Measurements from ENCODE around the gene ZNF280C. TPM values are rescaled to one million over a fixed set of nuclear protein-coding genes. Genes with fewer than 3 reads are reported as not detected.

Gene ZNF280C
- total RNA-seq, 4 donors from 2014 or later: 1.5 to 3.8 (median 3.3) TPM

DNA sequence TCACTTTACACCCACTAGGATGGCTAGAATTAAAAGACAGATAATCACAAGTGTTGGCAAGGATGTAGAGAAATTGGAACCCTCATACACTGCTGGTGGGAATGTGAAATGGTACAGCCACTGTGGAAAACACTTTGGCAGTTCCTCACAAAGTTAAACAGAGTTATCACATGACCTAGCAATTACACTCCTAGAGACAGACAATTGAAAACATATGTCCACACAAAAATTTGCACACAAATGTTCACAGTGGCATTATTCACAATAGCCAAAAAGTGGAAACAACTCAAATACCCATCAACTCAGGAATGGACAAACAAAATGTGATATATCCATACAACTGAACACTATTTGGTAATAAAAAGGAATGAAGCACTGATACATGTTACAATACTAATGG lies 5.7 kb downstream of the ZNF280C start:
- TF ChIP-seq POLR2A (IDR thresholded peaks at IDR 0.05): no peak
- TF ChIP-seq, protein P1, sequence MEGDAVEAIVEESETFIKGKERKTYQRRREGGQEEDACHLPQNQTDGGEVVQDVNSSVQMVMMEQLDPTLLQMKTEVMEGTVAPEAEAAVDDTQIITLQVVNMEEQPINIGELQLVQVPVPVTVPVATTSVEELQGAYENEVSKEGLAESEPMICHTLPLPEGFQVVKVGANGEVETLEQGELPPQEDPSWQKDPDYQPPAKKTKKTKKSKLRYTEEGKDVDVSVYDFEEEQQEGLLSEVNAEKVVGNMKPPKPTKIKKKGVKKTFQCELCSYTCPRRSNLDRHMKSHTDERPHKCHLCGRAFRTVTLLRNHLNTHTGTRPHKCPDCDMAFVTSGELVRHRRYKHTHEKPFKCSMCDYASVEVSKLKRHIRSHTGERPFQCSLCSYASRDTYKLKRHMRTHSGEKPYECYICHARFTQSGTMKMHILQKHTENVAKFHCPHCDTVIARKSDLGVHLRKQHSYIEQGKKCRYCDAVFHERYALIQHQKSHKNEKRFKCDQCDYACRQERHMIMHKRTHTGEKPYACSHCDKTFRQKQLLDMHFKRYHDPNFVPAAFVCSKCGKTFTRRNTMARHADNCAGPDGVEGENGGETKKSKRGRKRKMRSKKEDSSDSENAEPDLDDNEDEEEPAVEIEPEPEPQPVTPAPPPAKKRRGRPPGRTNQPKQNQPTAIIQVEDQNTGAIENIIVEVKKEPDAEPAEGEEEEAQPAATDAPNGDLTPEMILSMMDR (IDR thresholded peaks at IDR 0.05 in 4 of 5, conservative IDR thresholded peaks at IDR 0.05 in 1 of 5): no peak
- DNase-seq (no peak), ATAC-seq (no peak)
- H3K27ac ChIP-seq: no peak overlapping the region
- H3K4me3 ChIP-seq: no peak overlapping the region
- no peaks in the 10 kb centered on the region for H3K9me3 ChIP-seq
- no peaks in the 10 kb centered on the region for H3K27me3 ChIP-seq
- intact Hi-C loops (cut with DNase I; ENCODE audit: low total_unique reads): loop anchor here (10.0 kb wide), 1 partner anchor 642 kb away; the partner anchor contains the start of gene ENOX2
- peaks cover 0 to 5% of the 10 kb centered on the region in 2 donors for H3K4me1 ChIP-seq
- in situ Hi-C loops (cut with MboI; ENCODE audit: low sequenced_read_pairs in 4 of 4): no loop called here
- no peaks in the 10 kb centered on the region for H3K36me3 ChIP-seq

DNA sequence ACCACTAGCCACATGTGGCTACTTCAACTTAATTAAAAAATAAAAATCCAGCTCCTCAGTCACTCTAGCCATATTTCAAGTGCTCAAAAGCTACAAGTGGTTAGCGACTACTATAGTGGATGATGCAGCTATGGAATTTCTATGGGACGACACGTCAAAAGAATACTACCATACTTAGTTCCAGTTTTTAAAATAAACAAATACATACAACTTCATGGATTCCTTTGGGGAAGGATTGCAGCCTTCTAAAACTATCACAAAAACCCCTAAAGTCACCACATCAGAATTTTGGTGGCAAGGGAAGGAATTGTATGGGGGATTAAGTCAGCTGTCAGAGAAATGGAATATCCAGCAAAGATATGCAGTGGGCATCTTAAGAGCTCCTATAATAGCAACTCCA lies 6.5 kb downstream of the ZNF280C start:
- peak overlapping the region in 2 of 4 donors; percentile 9 to 57 for H3K27ac ChIP-seq
- no peaks in the 10 kb centered on the region for H3K36me3 ChIP-seq
- no peaks in the 10 kb centered on the region for H3K27me3 ChIP-seq
- H3K9me3 ChIP-seq: no peaks in the 10 kb centered on the region
- ATAC-seq (no peak), DNase-seq (no peak)
- H3K4me1 ChIP-seq: peaks cover 0 to 5% of the 10 kb centered on the region in 2 donors
- H3K4me3 ChIP-seq: no peak overlapping the region
- TF ChIP-seq POLR2A (IDR thresholded peaks at IDR 0.05): no peak
- TF ChIP-seq, protein P1 (IDR thresholded peaks at IDR 0.05 in 4 of 5, conservative IDR thresholded peaks at IDR 0.05 in 1 of 5): no peak
- intact Hi-C loops (cut with DNase I; ENCODE audit: low total_unique reads) (loop anchor here (10.0 kb wide), 1 partner anchor 643 kb away; the partner anchor contains the start of gene ENOX2), in situ Hi-C loops (cut with MboI; ENCODE audit: low sequenced_read_pairs in 4 of 4) (no loop called here)

DNA sequence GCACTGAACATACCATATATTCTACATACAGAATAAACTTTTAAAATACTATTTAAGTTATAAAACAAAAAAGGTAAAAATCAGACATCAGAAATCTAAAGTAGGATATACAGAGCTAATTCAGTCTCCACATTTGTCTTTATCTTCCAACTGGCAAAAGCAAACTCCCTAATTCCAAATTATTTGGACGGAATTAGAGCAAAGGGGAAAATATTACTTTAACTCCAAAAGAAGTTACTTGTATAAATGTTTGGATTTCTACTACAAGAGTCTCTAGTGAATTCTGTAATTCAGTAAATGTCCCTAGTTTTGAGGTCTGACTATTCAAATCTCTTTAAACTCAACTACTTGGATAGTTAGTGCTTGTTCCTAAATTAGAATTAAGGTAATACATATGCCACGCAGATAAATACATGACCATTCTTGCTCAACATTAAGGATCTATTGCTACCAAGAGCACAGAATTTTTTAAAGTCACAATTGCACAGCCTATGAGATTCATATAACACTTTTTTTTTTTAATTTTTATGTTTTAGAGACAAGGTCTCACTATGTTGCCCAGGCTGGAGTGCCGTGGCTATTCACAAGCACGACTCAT lies 7.3 kb downstream of the ZNF280C start:
- Histone ChIP-seq H3K27me3 (no peaks in the 10 kb centered on the region), H3K4me3 (no peak overlapping the region), H3K27ac (peak overlapping the region; percentile 9 to 57 (median 41)), H3K9me3 (no peaks in the 10 kb centered on the region), H3K36me3 (no peaks in the 10 kb centered on the region), H3K4me1 (peaks cover 0 to 5% of the 10 kb centered on the region in 2 donors)
- ATAC-seq (peak; percentile 78 to 83), DNase-seq (no peak)
- TF ChIP-seq POLR2A (IDR thresholded peaks at IDR 0.05): no peak
- TF ChIP-seq, protein P1 (IDR thresholded peaks at IDR 0.05 in 4 of 5, conservative IDR thresholded peaks at IDR 0.05 in 1 of 5): no peak
- intact Hi-C loops (cut with DNase I; ENCODE audit: low total_unique reads) (loop anchor here (10.0 kb wide), 1 partner anchor 643 kb away; the partner anchor contains the start of gene ENOX2), in situ Hi-C loops (cut with MboI; ENCODE audit: low sequenced_read_pairs in 4 of 4) (no loop called here)

DNA sequence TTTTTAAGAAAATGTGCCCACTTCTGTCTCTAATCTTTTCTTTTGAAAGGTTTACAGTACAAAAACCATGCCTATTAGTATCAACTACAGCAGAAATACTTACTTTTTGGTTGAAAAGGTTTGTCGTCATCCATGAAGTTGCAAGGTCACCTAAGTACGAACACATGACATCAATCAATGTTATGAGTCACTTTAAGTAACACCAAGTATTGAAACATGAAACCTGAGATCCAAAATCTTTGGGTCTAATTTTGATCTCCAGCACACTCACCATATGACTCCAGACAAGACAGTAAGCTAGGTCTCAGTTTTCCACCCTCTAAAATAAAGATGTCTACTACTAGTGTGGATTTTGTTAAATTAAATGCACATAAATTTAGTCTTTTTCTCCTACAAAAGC lies 8.4 kb downstream of the ZNF280C start:
- intact Hi-C loops (cut with DNase I; ENCODE audit: low total_unique reads): loop anchor here (10.0 kb wide), 1 partner anchor 644 kb away; the partner anchor contains the start of gene ENOX2
- peak overlapping the region in 3 of 4 donors; percentile 0 to 57 (median 31) for H3K27ac ChIP-seq
- no peaks in the 10 kb centered on the region for H3K9me3 ChIP-seq
- no peaks in the 10 kb centered on the region for H3K36me3 ChIP-seq
- H3K27me3 ChIP-seq: no peaks in the 10 kb centered on the region
- no peak overlapping the region for H3K4me3 ChIP-seq
- in situ Hi-C loops (cut with MboI; ENCODE audit: low sequenced_read_pairs in 4 of 4): no loop called here
- no peak for TF ChIP-seq POLR2A (IDR thresholded peaks at IDR 0.05)
- TF ChIP-seq, protein P1 (IDR thresholded peaks at IDR 0.05 in 4 of 5, conservative IDR thresholded peaks at IDR 0.05 in 1 of 5): no peak
- peak in 1 of 2 donors; percentile 41 for ATAC-seq
- peaks cover 0 to 5% of the 10 kb centered on the region in 2 donors for H3K4me1 ChIP-seq
- DNase-seq: no peak

Data from gastrocnemius medialis (tissue), 4 donors.